ENCODE measurements around the gene TEX2. TPM values are rescaled to one million over a fixed set of nuclear protein-coding genes. Genes with fewer than 3 reads are reported as not detected.

The TEX2 gene
- total and polyA plus RNA-seq, 2 of the 13 experiments (the other 11 are each of a cell fraction or from before 2014, with no cell fraction given): 21.4 to 37.7 TPM

- Histone ChIP-seq H3K9me3 (ENCODE audit: low read length) (no peaks in the 10 kb centered on the region), H3K79me2 (ENCODE audit: insufficient read depth, low read length) (peaks cover 34% of the 10 kb centered on the region), H4K20me1 (ENCODE audit: insufficient read depth, low read length) (no peaks in the 10 kb centered on the region), H3K4me2 (ENCODE audit: low read depth, low read length) (no peak overlapping the region), H3K36me3 (replicated peaks in 1 of 2; ENCODE audit: control insufficient read depth in 1 of 2, insufficient read depth in 2 of 2, low read length in 2 of 2) (peaks cover 14 to 24% of the 10 kb centered on the region in 2 experiments), H3K4me3 (replicated peaks in 1 of 3; ENCODE audit: insufficient read depth in 1 of 3, low read depth in 2 of 3, low read length in 3 of 3) (no peak overlapping the region), H3K27ac (ENCODE audit: extremely low read length, insufficient read depth, low read length) (no peak overlapping the region), H2AFZ (ENCODE audit: low read length) (no peak overlapping the region), H3K27me3 (ENCODE audit: control insufficient read depth in 1 of 2, insufficient read depth in 2 of 2, low read length in 2 of 2) (no peaks in the 10 kb centered on the region), H3K9ac (ENCODE audit: insufficient read depth, low read depth, low read length) (no peak overlapping the region), H3K4me1 (ENCODE audit: insufficient read depth, low read length) (peaks cover 47% of the 10 kb centered on the region)
- no peak for ATAC-seq
- no peak for TF ChIP-seq NR2C2 (CRISPR knock-in tag; IDR thresholded peaks at IDR 0.05; ENCODE audit: borderline replicate concordance)
- no peak for TF ChIP-seq SP140L (CRISPR knock-in tag; IDR thresholded peaks at IDR 0.05; ENCODE audit: borderline replicate concordance)
- TF ChIP-seq SIN3A (IDR thresholded peaks at IDR 0.05; ENCODE audit: borderline replicate concordance, low read depth, low read length): no peak
- no peak for TF ChIP-seq ZSCAN20 (CRISPR knock-in tag; IDR thresholded peaks at IDR 0.05; ENCODE audit: borderline replicate concordance)
- TF ChIP-seq YEATS2 (CRISPR knock-in tag; IDR thresholded peaks at IDR 0.05; ENCODE audit: borderline replicate concordance): no peak
- TF ChIP-seq ZBTB44 (CRISPR knock-in tag; IDR thresholded peaks at IDR 0.05): no peak
- TF ChIP-seq ZNF558 (CRISPR knock-in tag; IDR thresholded peaks at IDR 0.05; ENCODE audit: borderline replicate concordance): no peak
- TF ChIP-seq KLF12 (CRISPR knock-in tag; IDR thresholded peaks at IDR 0.05; ENCODE audit: borderline replicate concordance): no peak
- no peak for TF ChIP-seq KDM2A (CRISPR knock-in tag; IDR thresholded peaks at IDR 0.05; ENCODE audit: borderline replicate concordance, low read depth)
- no peak for TF ChIP-seq ZMAT3 (CRISPR knock-in tag; conservative IDR thresholded peaks at IDR 0.05)
- no peak for TF ChIP-seq ZBTB1 (CRISPR knock-in tag; IDR thresholded peaks at IDR 0.05; ENCODE audit: borderline replicate concordance)
- no peak for TF ChIP-seq RARA (CRISPR knock-in tag; IDR thresholded peaks at IDR 0.05)
- no peak for TF ChIP-seq ZNF468 (CRISPR knock-in tag; IDR thresholded peaks at IDR 0.05)
- TF ChIP-seq ZNF329 (CRISPR knock-in tag; IDR thresholded peaks at IDR 0.05; ENCODE audit: low read depth): no peak
- no peak for TF ChIP-seq NFRKB (IDR thresholded peaks at IDR 0.05)
- no peak for FAIRE-seq
- no peak for DNase-seq (ENCODE audit: low spot score)
- ChIA-PET POLR2A (interaction anchor here (1.3 to 6.1 kb wide), 2 partner anchors 49 to 67 kb away, joined by 3 to 127 read pairs; partner anchors contain the start of gene TEX2), CTCF (ENCODE audit: low intra/inter-chr PET ratio, low total read pairs) (no interaction called here)
- intact Hi-C loops (cut with micrococcal nuclease; ENCODE audit: unreplicated experiment): no loop called here
- no TSS peak for BruUV-seq (replicated peaks)
- WGBS (ENCODE audit: low lambda C conversion rate): 95% methylated on average over 14 of the region's 14 CpGs
- in situ Hi-C loops (cut with HindIII; ENCODE audit: extremely low pct_ligation_motif_present, low pct_unique_long_range_greater_than_20kb): no loop called here
Observed at GRCh38 chr17:64213995-64214811, 48.9 kb downstream of the TEX2 start.

Measured in HepG2 (cell line).